NCI-H1436 treated with DMSO at 0.1 percent for 48 hours (cell line): ENCODE measurements around the gene IGSF21.
"Not testable (repeated sequence)": the region's sequence is repeated elsewhere in the genome, so short reads cannot be mapped to it uniquely, and the experiment has no call there.

ENCODE experiments used
- DNase-seq: peaks from one replicate; lab custom pipeline; 2025; lab: John Stamatoyannopoulos, UW

Gene IGSF21

GRCh38 chr1:18145851-18146618, 38.4 kb downstream of the IGSF21 start:
- no peak for DNase-seq

GRCh38 chr1:18146886-18147285, 39.3 kb downstream of the IGSF21 start:
- no peak for DNase-seq

- DNase-seq: no peak
Observed at GRCh38 chr1:18147672-18148071, 40.1 kb downstream of the IGSF21 start.

DNA sequence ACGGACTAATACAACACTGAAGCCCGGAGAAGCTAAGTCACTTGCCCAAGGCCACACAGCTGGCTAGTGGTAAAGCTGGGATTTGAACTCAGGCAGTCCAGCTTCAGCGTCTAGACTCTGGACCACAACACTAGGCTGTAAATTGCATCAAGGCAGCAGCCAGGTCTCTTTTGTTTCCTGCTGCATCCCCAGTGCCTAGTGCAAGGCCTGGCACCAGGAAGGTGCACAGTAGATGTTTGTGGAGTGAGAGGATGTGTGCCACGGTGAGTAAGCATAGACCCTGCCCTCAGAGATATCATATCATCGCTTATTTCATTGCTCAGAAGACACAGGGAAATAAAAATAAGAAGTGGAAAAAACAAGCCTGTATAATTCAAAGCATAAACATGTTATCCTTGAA, 40.9 kb downstream of the IGSF21 start:
- no peak for DNase-seq

DNA sequence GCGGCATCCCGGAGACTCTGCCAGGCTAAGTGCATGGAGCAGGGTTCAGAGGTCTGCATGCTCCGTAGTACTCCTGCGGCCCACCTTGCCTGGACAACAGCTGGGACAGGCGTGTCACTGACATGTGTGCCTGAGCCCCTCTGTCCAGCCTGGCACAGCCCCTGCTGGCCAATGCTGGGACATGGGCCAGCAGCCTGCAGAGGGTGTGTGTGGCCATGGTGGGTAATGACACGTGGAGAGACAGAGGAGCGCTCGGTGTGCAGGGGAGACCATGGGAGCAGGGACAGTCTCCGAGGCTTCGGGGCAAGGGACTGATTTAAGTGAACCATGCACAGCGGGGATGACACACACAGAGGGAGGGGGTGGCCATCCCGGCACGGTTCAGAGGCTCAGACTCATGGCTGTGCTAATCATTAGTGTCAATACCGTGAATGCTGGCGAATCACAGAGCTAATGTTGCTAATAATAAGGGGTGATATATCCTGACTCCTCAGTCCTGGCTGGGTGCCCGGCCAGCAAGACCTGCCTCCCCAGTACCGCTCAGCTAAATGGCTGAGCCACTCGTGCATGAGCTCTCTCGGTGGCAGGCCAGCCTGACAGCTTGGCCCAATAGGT, 41.5 kb downstream of the IGSF21 start:
- no peak for DNase-seq

GRCh38 chr1:18151436-18152122, 44.0 kb downstream of the IGSF21 start:
- no peak for DNase-seq

GRCh38 chr1:18154430-18155194, 47.0 kb downstream of the IGSF21 start:
- DNase-seq: no peak

DNA sequence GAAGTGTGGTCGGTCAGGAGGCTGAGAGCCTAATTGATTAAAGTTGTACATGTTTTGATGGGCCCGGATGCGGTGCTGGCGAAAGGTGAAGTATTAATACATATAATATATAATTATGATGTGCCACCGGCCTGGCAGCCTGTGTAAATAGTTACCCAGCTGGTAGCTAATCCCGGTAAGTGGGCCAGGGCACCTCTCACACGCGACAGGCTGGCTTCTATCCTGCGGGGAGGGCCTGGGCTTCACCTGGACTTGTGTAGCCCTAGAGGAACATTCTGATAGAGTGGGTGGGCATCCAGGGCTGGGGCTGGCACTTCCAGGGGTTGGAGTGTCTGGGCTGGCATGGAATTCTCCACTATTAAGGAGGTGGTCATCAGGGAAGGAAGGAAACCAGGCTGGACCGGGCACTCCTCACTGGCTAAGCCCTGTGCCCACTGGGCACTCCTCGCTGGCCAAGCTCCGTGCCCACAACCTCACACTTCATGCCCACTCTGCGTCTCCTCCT, 48.3 kb downstream of the IGSF21 start:
- DNase-seq: no peak

DNA sequence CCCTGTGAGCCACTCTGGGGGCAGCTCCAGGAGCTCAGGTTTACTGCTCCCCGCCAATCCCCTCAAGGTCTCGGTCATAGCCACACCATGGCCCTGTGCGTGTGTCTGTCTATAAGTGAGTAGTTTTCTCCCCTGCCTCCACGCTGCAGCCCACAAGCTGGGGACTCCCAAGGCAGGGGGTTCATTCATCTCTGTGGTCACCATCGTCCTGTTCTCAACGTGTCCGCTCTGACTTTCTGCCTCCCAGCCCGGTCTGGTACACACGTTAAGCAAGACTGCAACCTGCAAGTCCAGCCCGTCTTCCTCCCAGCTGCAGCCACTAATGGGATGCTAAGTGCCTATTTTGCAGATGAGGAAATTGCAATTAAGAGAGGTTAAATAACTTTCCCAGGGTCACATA, 49.8 kb downstream of the IGSF21 start:
- no peak for DNase-seq

- DNase-seq: no peak
Observed at GRCh38 chr1:18157968-18158367, 50.4 kb downstream of the IGSF21 start.

DNA sequence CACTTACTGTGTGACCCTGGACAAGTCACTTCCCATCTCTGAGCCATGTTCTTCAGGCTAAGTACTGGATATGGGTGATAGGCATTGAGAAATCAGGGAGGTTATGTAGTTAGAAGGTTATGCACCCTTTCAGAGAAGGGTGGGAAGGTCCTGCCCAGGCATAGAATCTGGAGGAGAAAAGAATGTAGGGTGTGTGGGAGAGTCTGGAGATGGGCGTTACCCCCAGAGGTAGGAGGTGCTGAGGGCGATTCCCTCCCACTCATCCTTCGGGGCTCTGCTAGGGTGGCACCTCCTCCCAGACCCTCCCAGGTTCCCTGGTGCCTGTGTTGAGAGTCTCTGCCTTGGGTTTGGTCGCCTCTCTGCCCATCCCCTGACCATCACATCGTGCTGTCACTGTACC, 51.1 kb downstream of the IGSF21 start:
- DNase-seq: no peak

- DNase-seq: no peak
Observed at GRCh38 chr1:18160290-18160942, 52.8 kb downstream of the IGSF21 start.

- DNase-seq: no peak
Observed at GRCh38 chr1:18161690-18162089, 54.1 kb downstream of the IGSF21 start.

GRCh38 chr1:18165640-18166039, 58.0 kb downstream of the IGSF21 start:
- not testable (repeated sequence) for DNase-seq

- DNase-seq: no peak
Observed at GRCh38 chr1:18166341-18166740, 58.7 kb downstream of the IGSF21 start.

DNA sequence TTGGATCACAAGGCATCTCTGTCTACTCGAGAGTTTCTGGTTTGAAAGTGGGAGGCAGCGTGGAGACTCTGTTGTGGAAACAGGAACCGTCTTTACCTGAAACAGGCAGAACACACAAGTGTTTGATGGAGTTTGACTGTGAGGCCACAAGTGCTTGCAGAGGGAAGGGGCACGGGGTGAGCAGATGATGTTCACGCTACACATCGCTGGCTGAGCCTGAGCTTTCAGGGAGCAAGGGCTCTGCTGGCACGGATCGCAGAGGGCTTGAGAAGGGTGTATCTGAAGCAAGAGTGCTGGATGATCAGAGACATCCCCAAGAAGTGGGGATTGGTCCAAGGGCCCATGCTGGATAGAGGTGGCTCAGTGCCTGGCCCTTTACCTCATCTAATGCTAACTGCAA, 59.3 kb downstream of the IGSF21 start:
- no peak for DNase-seq

GRCh38 chr1:18170444-18170843, 62.8 kb downstream of the IGSF21 start:
- DNase-seq: no peak

DNA sequence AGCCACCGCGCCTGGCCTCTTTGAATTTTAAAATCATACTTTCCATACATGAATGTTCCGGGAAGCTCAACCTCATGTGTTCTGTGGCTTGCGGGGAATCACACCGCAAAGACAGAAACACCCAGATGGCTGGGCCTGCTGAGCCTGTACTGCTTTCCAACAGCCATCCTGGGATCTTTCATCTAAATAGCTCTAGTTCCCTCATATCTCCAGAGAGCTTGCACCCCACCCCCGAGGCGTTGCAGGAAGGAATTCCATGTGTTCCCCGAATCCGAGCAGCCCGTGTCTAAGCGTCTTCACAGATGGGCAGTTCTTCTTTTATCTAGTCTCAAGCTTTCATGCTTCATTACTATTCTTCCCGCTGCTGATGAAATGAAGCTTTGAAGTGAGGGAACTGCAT, 66.4 kb downstream of the IGSF21 start:
- no peak for DNase-seq

- no peak for DNase-seq
Observed at GRCh38 chr1:18175051-18175450, 67.5 kb downstream of the IGSF21 start.

DNA sequence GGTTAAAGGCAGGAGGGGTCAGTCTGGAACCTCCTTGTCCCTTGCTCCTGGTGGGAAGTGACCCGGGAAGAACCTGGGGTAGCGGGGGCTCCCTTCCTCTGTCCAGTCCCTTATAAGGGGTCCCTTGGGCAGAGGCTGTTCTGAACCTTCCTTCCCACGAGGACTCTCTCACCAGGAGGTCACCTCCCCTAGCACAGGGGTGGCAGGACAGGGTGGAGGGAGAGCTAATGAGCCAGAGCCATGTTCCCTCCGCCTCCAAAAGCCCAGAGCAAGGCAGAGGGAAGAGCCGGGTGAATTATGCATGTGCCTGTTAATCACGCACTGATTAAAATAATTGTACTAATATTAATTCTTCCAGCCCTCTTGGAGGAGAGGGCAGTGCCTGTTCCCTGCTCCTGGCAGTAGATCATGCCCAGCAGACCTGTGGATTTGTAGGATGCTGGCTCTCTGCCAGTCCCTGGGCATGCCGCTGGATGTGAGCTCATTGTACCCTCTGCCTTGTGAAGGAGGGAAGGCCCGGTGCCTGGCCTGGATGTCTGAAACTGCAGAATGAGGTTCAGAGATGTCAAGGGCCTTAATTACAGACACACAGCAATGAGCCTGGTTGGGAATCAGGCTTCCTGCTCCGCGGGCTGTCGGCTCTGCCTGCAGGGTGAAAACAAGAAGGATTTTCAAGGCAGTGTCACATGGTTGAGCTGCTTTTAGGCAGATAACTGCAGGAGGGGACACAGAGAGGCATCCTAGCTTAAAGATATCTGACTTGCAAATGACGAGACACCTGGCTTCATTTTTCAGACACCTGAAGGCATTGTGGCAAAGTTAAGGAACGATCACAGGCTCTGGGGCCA, 68.2 kb downstream of the IGSF21 start:
- no peak for DNase-seq

- DNase-seq: no peak
Observed at GRCh38 chr1:18176619-18177018, 69.0 kb downstream of the IGSF21 start.
